GM12874 (cell line): ENCODE data around the gene SUPT3H.

Experiments
- TF ChIP-seq, protein P1 (sequence below): IDR thresholded peaks from 2 replicates; pipeline ENCODE4 v1.5.1; 2011; ENCODE audit warnings: low read depth, mild to moderate bottlenecking, control low read depth, low read length, moderate library complexity; ENCODE audit not compliant: insufficient read depth

The SUPT3H gene

DNA sequence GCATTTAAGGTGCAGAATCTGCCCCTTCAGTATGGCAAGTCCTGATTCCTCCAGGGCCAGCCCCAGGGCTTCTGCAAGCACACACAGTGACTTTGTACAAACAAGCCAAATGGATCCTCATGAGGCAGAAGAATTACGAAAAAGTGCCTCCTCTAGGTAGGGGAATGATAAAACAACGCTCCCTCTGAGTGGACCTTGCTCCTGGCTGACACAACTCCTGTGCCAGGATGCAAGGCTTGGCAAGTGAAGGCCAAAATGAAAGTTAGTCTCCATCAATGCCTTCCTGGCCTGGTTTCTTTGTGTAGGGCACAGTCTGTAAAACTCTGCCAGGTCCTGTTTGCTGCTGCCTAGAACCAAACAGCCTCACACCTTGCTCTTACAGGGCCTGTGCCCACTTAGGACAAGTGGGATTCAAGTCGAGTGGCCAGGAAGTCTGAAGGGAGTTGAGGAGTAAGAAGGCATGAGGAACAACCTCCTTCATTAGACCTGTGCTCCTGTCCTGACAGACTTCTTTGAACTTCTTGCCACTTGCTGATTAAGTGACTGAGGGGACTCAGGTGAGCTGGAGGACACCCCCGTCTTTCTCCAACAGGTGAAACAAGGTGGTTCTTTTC lies 573.1 kb downstream of the SUPT3H start:
- TF ChIP-seq, protein P1, sequence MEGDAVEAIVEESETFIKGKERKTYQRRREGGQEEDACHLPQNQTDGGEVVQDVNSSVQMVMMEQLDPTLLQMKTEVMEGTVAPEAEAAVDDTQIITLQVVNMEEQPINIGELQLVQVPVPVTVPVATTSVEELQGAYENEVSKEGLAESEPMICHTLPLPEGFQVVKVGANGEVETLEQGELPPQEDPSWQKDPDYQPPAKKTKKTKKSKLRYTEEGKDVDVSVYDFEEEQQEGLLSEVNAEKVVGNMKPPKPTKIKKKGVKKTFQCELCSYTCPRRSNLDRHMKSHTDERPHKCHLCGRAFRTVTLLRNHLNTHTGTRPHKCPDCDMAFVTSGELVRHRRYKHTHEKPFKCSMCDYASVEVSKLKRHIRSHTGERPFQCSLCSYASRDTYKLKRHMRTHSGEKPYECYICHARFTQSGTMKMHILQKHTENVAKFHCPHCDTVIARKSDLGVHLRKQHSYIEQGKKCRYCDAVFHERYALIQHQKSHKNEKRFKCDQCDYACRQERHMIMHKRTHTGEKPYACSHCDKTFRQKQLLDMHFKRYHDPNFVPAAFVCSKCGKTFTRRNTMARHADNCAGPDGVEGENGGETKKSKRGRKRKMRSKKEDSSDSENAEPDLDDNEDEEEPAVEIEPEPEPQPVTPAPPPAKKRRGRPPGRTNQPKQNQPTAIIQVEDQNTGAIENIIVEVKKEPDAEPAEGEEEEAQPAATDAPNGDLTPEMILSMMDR: no peak

DNA sequence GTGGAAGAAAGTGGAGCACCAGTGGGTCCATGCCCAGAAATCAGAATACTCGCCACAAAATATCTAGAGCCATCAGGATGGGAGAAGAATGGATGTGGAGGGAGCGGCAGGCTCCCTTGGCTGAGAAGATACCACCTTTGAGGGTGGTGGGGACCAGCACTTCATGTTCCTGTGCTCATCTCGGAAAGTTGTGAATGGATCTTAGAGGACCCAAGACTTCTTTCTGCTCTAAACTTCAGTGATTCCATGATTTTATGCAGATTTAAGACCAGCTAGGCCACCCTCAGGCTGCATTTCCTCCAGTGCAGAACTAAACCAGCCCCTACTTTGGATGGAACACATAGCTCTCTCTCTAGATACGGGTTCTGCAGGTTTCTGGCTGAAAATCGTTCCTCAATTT lies 573.7 kb downstream of the SUPT3H start:
- TF ChIP-seq, protein P1: no peak

DNA sequence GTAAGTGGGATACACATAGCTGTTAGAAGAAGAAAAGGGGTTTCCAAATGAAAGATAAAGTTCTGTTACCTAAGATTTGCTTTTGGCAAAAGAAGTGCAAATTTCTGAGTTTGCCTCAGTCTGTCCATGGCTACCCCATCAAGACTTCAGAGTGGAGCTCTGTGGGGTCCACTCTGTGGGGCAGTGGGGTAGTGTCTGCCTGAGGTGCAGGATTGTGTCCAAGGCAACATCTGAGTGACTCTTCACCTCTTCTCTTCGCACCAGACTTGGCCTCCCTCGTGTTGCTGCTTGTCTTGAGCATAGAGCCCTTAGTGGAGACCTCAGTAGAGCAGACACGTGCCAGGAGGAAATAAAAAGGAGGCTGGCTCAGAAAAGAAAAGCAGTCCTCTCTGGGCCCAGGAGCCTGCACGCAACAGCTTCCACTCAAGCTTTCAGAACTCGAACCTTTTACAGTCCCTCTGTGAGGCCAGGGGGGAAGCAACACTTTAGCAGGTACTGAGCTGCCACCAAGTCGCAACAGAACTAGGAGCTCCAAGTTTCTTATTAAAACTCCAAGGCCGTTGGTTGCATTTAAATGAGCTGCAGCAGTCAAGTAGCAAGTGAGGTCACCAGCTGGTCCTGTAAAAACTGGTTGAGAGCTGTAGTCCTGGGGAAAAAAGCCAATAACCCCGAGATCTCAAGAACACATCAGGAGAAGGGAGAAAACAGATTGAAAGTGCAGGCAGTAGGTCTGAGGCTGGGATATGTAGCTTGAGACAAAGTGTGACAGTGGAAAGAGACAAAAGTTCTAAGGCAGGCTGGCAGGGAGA lies 576.7 kb downstream of the SUPT3H start:
- TF ChIP-seq, protein P1: no peak

DNA sequence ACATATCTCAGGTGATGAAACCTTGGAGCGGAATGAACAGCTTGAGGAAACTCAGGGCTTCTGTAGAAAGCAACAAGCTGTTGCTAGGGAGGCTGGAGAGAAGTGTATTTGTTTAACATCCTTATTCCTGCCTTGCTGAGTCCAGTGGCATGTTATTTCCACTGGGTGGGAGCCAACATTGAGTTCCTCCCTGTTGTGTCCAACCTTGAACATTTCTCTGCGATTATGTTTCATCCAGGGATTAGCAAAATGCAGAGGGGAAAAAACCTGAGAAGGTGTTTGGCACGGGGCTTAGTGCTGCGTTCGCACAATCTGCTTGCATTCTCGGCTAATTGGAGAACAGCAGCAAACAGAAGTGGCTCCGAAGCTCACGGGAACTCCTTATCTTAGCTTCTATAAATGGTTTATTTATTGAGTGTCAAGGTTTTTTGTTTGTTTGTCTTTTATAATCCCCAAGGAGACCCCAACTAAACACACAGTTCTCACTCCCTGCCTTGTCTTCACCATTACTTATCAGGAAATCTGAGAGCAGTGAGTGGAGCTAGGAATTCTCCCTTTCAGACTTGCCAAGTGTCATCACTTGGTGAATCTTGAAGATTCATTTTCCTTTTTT lies 577.5 kb downstream of the SUPT3H start:
- TF ChIP-seq, protein P1: no peak

DNA sequence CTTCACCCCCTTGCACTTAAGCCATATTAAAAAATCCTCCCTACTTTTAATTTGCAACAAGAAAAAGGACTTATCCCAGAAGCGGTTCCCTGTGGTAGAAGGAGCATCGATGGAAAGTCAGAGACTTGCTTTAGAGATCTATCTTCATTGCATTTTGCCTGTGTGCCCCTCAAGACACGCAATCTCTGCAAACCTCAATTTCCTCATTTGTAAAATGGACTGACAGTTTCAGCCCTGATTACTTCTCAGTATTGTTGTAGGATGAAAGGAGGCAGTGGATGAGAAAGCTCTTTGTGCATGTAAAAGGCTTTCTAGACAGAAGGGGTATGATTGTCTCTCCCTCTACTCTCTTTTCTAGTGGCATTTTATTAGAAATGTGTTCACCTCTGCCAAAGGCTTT lies 580.0 kb downstream of the SUPT3H start:
- TF ChIP-seq, protein P1: no peak

DNA sequence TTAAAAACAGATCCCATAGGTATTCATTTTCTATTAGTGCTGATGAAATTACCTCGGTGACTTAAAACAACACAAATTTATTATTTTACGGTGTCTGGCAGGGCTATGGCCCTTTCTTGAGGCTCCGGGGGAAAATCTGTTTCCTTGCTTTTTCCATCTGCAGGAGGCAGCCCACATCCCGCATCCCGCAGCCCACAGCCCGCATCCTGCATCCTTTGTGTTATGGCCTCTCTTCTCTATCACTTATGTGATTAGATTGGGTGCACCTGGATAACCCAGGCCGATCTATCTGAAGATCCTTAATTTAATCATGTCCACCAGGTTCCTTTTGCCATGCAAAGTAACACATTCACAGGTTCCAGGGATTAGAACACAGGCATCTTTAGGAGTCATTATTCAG lies 582.4 kb downstream of the SUPT3H start:
- TF ChIP-seq, protein P1: no peak

DNA sequence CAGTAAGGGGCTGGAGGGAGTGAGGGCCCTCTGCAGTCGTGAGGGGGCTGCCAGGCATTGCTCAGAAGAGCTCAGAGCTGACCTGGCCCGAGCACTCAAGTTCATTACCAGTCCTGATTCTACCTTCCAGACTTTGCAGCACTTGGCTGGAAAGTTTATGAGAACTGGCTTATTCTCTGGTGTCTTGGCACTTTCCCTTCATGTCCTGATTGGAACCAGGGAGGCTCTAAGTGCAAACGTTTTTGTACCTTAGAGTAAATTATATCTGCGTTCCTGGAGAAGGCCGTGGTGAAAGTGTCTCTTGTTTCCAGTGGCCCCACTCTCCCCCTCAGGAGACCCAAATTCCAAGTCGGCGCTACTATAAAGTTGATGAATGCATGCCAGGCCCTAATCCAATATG lies 587.9 kb downstream of the SUPT3H start:
- TF ChIP-seq, protein P1: no peak
